HCT116 (cell line): Measurements from ENCODE around the gene ADPRHL1. TPM values are rescaled to one million over a fixed set of nuclear protein-coding genes. Genes with fewer than 3 reads are reported as not detected.

ENCODE experiments used
- ATAC-seq: fragments of 200-7000 bp; cut with Tn5 transposase; 2 replicates; pipeline ENCODE4 v1.9.1; 2020; ENCODE audit warnings: mild to moderate bottlenecking, moderate library complexity
- BruUV-seq: library from RNA; stranded (reverse); fragments of 400-500 nt; replicated peaks from 2 replicates; lab custom pipeline; 2021; lab: Mats Ljungman, UMichigan
- CTCF ChIA-PET: fragments of 300-600 bp; sonication (Branson Sonifier 250); formaldehyde crosslinking; loops from one replicate; lab custom pipeline; 2021; ENCODE audit warnings: antibody characterized with exemption; lab: Charles Lee
- POLR2A ChIA-PET: fragments of 300-600, 350-600 bp; sonication (Branson Sonifier 250); formaldehyde crosslinking; loops from one replicate; lab custom pipeline; 2021; ENCODE audit warnings: antibody characterized with exemption; lab: Charles Lee
- RAD21 ChIA-PET, 2 experiments: fragments of 300-600 bp; sonication (Branson Sonifier 250); formaldehyde crosslinking; loops; one replicate each; lab custom pipeline; 2023; ENCODE audit warnings: low total read pairs in 2 of 2; ENCODE audit not compliant: uncharacterized antibody in 2 of 2, unreplicated experiment in 2 of 2, low non-redundant PET in 1 of 2; lab: Charles Lee
- DNase-seq: peaks from one replicate; pipeline ENCODE4 v3.0.0-alpha.2; 2010; ENCODE audit warnings: low read depth, low spot score
- H2AFZ ChIP-seq: fragments of 200-600 bp; shearing (Covaris generic), sonication (generic); 2 replicates; pipeline ENCODE4 v1.6.1; 2017; ENCODE audit warnings: low read depth, mixed run types, mixed read lengths, antibody characterized with exemption, low read length; ENCODE audit not compliant: poor library complexity, severe bottlenecking
- H3K27ac ChIP-seq: 2 replicates; pipeline ENCODE4 v1.5.1; 2012; ENCODE audit warnings: low read depth, low read length
- H3K27me3 ChIP-seq: fragments of 200-600 bp; sonication (generic); 2 replicates; pipeline ENCODE4 v1.6.1; 2016; ENCODE audit warnings: mixed run types, low read length, mixed read lengths; ENCODE audit not compliant: insufficient read depth
- H3K36me3 ChIP-seq, 2 experiments: fragments of 200-500 bp in 1 of 2; fragments of 200-600 bp in 1 of 2; sonication (Bioruptor generic) in 1 of 2; sonication (generic) in 1 of 2; 2 replicates each; pipeline versions ENCODE4 v1.5.1 to v1.6.1; 2014 to 2016; ENCODE audit warnings: low read length in 2 of 2, inconsistent platforms in 1 of 2, mixed read lengths in 1 of 2, mixed run types in 1 of 2; ENCODE audit not compliant: insufficient read depth in 2 of 2, control insufficient read depth in 1 of 2
- H3K4me1 ChIP-seq, 2 experiments: fragments of 200-600 bp in 1 of 2; sonication (generic) in 1 of 2; 2 replicates each; pipeline versions ENCODE4 v1.5.1 to v1.6.1; 2012 to 2017; ENCODE audit warnings: low read length in 2 of 2, inconsistent platforms in 1 of 2, mild to moderate bottlenecking in 1 of 2, mixed read lengths in 1 of 2, mixed run types in 1 of 2, moderate library complexity in 1 of 2; ENCODE audit not compliant: insufficient read depth in 2 of 2, control insufficient read depth in 1 of 2
- H3K4me2 ChIP-seq: fragments of 200-600 bp; sonication (generic); 2 replicates; pipeline ENCODE4 v1.6.1; 2017; ENCODE audit warnings: mixed run types, low read length, mixed read lengths
- H3K4me3 ChIP-seq, 2 experiments: fragments of 200-600 bp in 1 of 2; sonication (generic) in 1 of 2; replicated peaks in 1 of 2; 2 replicates each; pipeline ENCODE4 v1.5.1; 2011 to 2016; ENCODE audit warnings: low read length in 2 of 2, control low read depth in 1 of 2, low read depth in 1 of 2, mild to moderate bottlenecking in 1 of 2, mixed read lengths in 1 of 2, mixed run types in 1 of 2
- H3K79me2 ChIP-seq: fragments of 200-600 bp; sonication (generic); 2 replicates; pipeline ENCODE4 v1.6.1; 2017; ENCODE audit warnings: mild to moderate bottlenecking, mixed run types, low read length, moderate library complexity, mixed read lengths; ENCODE audit not compliant: insufficient read depth
- H3K9ac ChIP-seq: fragments of 200-600 bp; sonication (generic); 2 replicates; pipeline ENCODE4 v1.6.1; 2016; ENCODE audit warnings: low read length, mixed read lengths
- H3K9me2 ChIP-seq: fragments of 200-600 bp; sonication (generic), shearing (Covaris generic); 2 replicates; pipeline ENCODE4 v1.6.1; 2017; ENCODE audit warnings: mixed run types, mild to moderate bottlenecking, moderate library complexity; ENCODE audit not compliant: insufficient read depth
- H3K9me3 ChIP-seq, 2 experiments: fragments of 200-500 bp in 1 of 2; fragments of 200-600 bp in 1 of 2; sonication (Bioruptor generic) in 1 of 2; sonication (generic) in 1 of 2; 2 replicates each; pipeline ENCODE4 v1.6.1; 2014 to 2017; ENCODE audit warnings: low read length in 2 of 2, mixed read lengths in 2 of 2, inconsistent platforms in 1 of 2, low read depth in 1 of 2, mild to moderate bottlenecking in 1 of 2, mixed run types in 1 of 2, moderate library complexity in 1 of 2; ENCODE audit not compliant: control insufficient read depth in 1 of 2, insufficient read depth in 1 of 2
- H4K20me1 ChIP-seq: fragments of 200-600 bp; sonication (generic), shearing (Covaris generic); 2 replicates; pipeline ENCODE4 v1.6.1; 2017; ENCODE audit warnings: mixed run types, mild to moderate bottlenecking, moderate library complexity; ENCODE audit not compliant: insufficient read depth
- CBX3 ChIP-seq: IDR thresholded peaks from 2 replicates; pipeline ENCODE4 v1.6.1; 2012; ENCODE audit warnings: low read depth
- CTCF ChIP-seq, 3 experiments: fragments of 200-600 bp in 1 of 3; sonication (generic) in 1 of 3; IDR thresholded peaks in 2 of 3; conservative IDR thresholded peaks in 1 of 3; 2 replicates each; pipeline ENCODE4 v1.5.1; 2012 to 2017; ENCODE audit warnings: low read depth in 2 of 3, low read length in 2 of 3, antibody characterized with exemption in 1 of 3, borderline replicate concordance in 1 of 3, control low read depth in 1 of 3, mild to moderate bottlenecking in 1 of 3, mixed read lengths in 1 of 3, mixed run types in 1 of 3, moderate library complexity in 1 of 3; ENCODE audit not compliant: insufficient read depth in 1 of 3
- EGR1 ChIP-seq: IDR thresholded peaks from 2 replicates; pipeline ENCODE4 v1.6.1; 2012; ENCODE audit warnings: low read depth
- ELF1 ChIP-seq: IDR thresholded peaks from 2 replicates; pipeline ENCODE4 v1.6.1; 2012; ENCODE audit warnings: low read depth, borderline replicate concordance
- EZH2 ChIP-seq: fragments of 200-600 bp; sonication (generic); IDR thresholded peaks from 2 replicates; pipeline ENCODE4 v1.6.1; 2017; ENCODE audit warnings: antibody characterized with exemption, mixed run types
- EZH2phosphoT487 ChIP-seq: fragments of 200-600 bp; IDR thresholded peaks from 2 replicates; pipeline ENCODE4 v1.6.1; 2018; ENCODE audit warnings: antibody characterized with exemption, borderline replicate concordance
- FOSL1 ChIP-seq: IDR thresholded peaks from 2 replicates; pipeline ENCODE4 v1.6.1; 2012; ENCODE audit warnings: low read depth
- MAX ChIP-seq: IDR thresholded peaks from 2 replicates; pipeline ENCODE4 v1.6.1; 2012
- POLR2A ChIP-seq: IDR thresholded peaks from 2 replicates; pipeline ENCODE4 v1.7.0; 2011; ENCODE audit warnings: borderline replicate concordance; ENCODE audit not compliant: insufficient read depth, insufficient read length; ENCODE audit errors: extremely low read depth
- SIN3A ChIP-seq: IDR thresholded peaks from 2 replicates; pipeline ENCODE4 v1.6.1; 2012; ENCODE audit warnings: low read depth
- SRF ChIP-seq: IDR thresholded peaks from 2 replicates; pipeline ENCODE4 v1.6.1; 2012; ENCODE audit warnings: low read depth
- TCF7L2 ChIP-seq: IDR thresholded peaks from 2 replicates; pipeline ENCODE4 v1.7.0; 2011; ENCODE audit warnings: borderline replicate concordance, inconsistent platforms; ENCODE audit not compliant: insufficient read depth, insufficient read length; ENCODE audit errors: extremely low read depth
- ZFX ChIP-seq: fragments of 450-650 bp; IDR thresholded peaks from 2 replicates; pipeline ENCODE4 v1.6.1; 2017
- intact Hi-C: fragments of 100-400 bp; cut with micrococcal nuclease; formaldehyde crosslinking; loops from 2 replicates; pipeline ENCODE4 v1.10.0; 2022
- total RNA-seq: library from RNA; stranded (reverse); gene quantifications from one replicate; pipeline ENCODE4 v1.2.1, GENCODE V29; 2021; ENCODE audit not compliant: unreplicated experiment
- TF ChIP-seq, protein P1 (sequence below): IDR thresholded peaks from 2 replicates; pipeline ENCODE4 v1.6.1; 2012
- TF ChIP-seq, protein P2 (sequence below): IDR thresholded peaks from 2 replicates; pipeline ENCODE4 v1.6.1; 2012; ENCODE audit warnings: low read depth

ADPRHL1 gene
- total RNA-seq, 1 experiment from 2014 or later = 12.6 TPM

- ChIA-PET CTCF (no interaction called here), POLR2A (no interaction called here), RAD21 (no interaction called here)
- Histone ChIP-seq H3K27ac (no peak overlapping the region), H3K36me3 (no peaks in the 10 kb centered on the region), H3K4me3 (no peak overlapping the region), H3K9me2 (no peaks in the 10 kb centered on the region), H3K4me2 (no peak overlapping the region), H4K20me1 (no peaks in the 10 kb centered on the region), H3K27me3 (no peaks in the 10 kb centered on the region), H2AFZ (no peak overlapping the region), H3K79me2 (peaks cover 7% of the 10 kb centered on the region), H3K9me3 (peaks cover 6 to 7% of the 10 kb centered on the region in 2 experiments; a peak in 1 of 4 replicates), H3K4me1 (peaks cover 6 to 14% of the 10 kb centered on the region in 2 experiments), H3K9ac (no peak overlapping the region)
- no TSS peak for BruUV-seq
- DNase-seq (no peak), ATAC-seq (no peak)
- TF ChIP-seq EZH2 (no peak), SIN3A (no peak), SRF (no peak)
- TF ChIP-seq, protein P1, sequence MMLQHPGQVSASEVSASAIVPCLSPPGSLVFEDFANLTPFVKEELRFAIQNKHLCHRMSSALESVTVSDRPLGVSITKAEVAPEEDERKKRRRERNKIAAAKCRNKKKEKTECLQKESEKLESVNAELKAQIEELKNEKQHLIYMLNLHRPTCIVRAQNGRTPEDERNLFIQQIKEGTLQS = no peak
- intact Hi-C loops = no loop called here
These were observed 9.3 kb downstream of the ADPRHL1 start for GRCh38 chr13:113443991-113444390.

- no TSS peak for BruUV-seq
- peaks cover 6 to 7% of the 10 kb centered on the region in 2 experiments; a peak in 1 of 4 replicates for H3K9me3 ChIP-seq
- peaks cover 1% of the 10 kb centered on the region for H3K79me2 ChIP-seq
- no peaks in the 10 kb centered on the region for H3K9me2 ChIP-seq
- intact Hi-C loops = no loop called here
- TF ChIP-seq CTCF (IDR thresholded peaks at IDR 0.05 in 2 of 3, conservative IDR thresholded peaks at IDR 0.05 in 1 of 3; ENCODE audit: borderline replicate concordance in 1 of 3, insufficient read depth in 1 of 3, low read depth in 2 of 3, low read length in 2 of 3) = no peak
- no peak for TF ChIP-seq TCF7L2
- TF ChIP-seq MAX = no peak
- TF ChIP-seq EZH2phosphoT487 = no peak
- TF ChIP-seq, protein P2, sequence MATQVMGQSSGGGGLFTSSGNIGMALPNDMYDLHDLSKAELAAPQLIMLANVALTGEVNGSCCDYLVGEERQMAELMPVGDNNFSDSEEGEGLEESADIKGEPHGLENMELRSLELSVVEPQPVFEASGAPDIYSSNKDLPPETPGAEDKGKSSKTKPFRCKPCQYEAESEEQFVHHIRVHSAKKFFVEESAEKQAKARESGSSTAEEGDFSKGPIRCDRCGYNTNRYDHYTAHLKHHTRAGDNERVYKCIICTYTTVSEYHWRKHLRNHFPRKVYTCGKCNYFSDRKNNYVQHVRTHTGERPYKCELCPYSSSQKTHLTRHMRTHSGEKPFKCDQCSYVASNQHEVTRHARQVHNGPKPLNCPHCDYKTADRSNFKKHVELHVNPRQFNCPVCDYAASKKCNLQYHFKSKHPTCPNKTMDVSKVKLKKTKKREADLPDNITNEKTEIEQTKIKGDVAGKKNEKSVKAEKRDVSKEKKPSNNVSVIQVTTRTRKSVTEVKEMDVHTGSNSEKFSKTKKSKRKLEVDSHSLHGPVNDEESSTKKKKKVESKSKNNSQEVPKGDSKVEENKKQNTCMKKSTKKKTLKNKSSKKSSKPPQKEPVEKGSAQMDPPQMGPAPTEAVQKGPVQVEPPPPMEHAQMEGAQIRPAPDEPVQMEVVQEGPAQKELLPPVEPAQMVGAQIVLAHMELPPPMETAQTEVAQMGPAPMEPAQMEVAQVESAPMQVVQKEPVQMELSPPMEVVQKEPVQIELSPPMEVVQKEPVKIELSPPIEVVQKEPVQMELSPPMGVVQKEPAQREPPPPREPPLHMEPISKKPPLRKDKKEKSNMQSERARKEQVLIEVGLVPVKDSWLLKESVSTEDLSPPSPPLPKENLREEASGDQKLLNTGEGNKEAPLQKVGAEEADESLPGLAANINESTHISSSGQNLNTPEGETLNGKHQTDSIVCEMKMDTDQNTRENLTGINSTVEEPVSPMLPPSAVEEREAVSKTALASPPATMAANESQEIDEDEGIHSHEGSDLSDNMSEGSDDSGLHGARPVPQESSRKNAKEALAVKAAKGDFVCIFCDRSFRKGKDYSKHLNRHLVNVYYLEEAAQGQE = no peak
- TF ChIP-seq SIN3A = no peak
- TF ChIP-seq ZFX = no peak
- TF ChIP-seq POLR2A = no peak
- TF ChIP-seq ELF1 = no peak
- TF ChIP-seq EGR1 = no peak
- no peak for TF ChIP-seq SRF
- TF ChIP-seq CBX3 = no peak
- TF ChIP-seq, protein P1 = no peak
- TF ChIP-seq FOSL1 = no peak
- H3K36me3 ChIP-seq = no peaks in the 10 kb centered on the region
- no peaks in the 10 kb centered on the region for H4K20me1 ChIP-seq
- no peak overlapping the region for H3K4me2 ChIP-seq
- H3K9ac ChIP-seq = no peak overlapping the region
- RAD21 ChIA-PET = no interaction called here
- H3K27me3 ChIP-seq = no peaks in the 10 kb centered on the region
- H3K4me3 ChIP-seq = no peak overlapping the region
- POLR2A ChIA-PET = no interaction called here
- H2AFZ ChIP-seq = no peak overlapping the region
- DNase-seq (no peak), ATAC-seq (no peak)
- no peak overlapping the region for H3K27ac ChIP-seq
- CTCF ChIA-PET = no interaction called here
- peaks cover 5% of the 10 kb centered on the region in 2 experiments for H3K4me1 ChIP-seq
These were observed 10.3 kb downstream of the ADPRHL1 start for GRCh38 chr13:113442985-113443362.
